HG03196 (cell line): ENCODE results near the gene NT5M.
"Not testable (repeated sequence)": the region's sequence is repeated elsewhere in the genome, so short reads cannot be mapped to it uniquely, and the experiment has no call there.

Experiments
- ATAC-seq: cut with Tn5 transposase; IDR thresholded peaks from one replicate; pipeline ENCODE4 v1.9.1; 2021; ENCODE audit not compliant: unreplicated experiment

Gene NT5M

GRCh38 chr17:17303010-17303846, at the start of gene NT5M:
Gene NT5M (plus strand): TSS chr17:17303373. CDS start chr17:17303551, 178 bp downstream.
- ATAC-seq = peak; percentile 40

- no peak for ATAC-seq
These were observed 49.8 kb upstream of the NT5M start for GRCh38 chr17:17253406-17253805.

GRCh38 chr17:17254036-17254435, 49.1 kb upstream of the NT5M start:
- ATAC-seq = no peak

GRCh38 chr17:17255689-17256088, 47.5 kb upstream of the NT5M start:
- ATAC-seq = not testable (repeated sequence)

GRCh38 chr17:17256316-17256715, 46.9 kb upstream of the NT5M start:
- ATAC-seq = no peak

GRCh38 chr17:17258011-17258410, 45.2 kb upstream of the NT5M start:
- ATAC-seq = no peak

- ATAC-seq = no peak
These were observed 44.2 kb upstream of the NT5M start for GRCh38 chr17:17258998-17259397.

GRCh38 chr17:17264430-17264829, 38.7 kb upstream of the NT5M start:
- ATAC-seq = no peak

- ATAC-seq = no peak
These were observed 33.0 kb upstream of the NT5M start for GRCh38 chr17:17269926-17270773.

GRCh38 chr17:17275971-17276370, 27.2 kb upstream of the NT5M start:
- no peak for ATAC-seq

GRCh38 chr17:17277431-17277830, 25.7 kb upstream of the NT5M start:
- not testable (repeated sequence) for ATAC-seq

GRCh38 chr17:17279316-17279715, 23.9 kb upstream of the NT5M start:
- no peak for ATAC-seq

GRCh38 chr17:17280613-17281549, 22.3 kb upstream of the NT5M start, which contains the start of gene COPS3:
Gene COPS3 (minus strand): TSS chr17:17281246. CDS start chr17:17281186, 60 bp downstream.
- ATAC-seq = peak; percentile 89

GRCh38 chr17:17285951-17286350, 17.2 kb upstream of the NT5M start:
- no peak for ATAC-seq

GRCh38 chr17:17289086-17289485, 14.1 kb upstream of the NT5M start:
- ATAC-seq = no peak

GRCh38 chr17:17289701-17290100, 13.5 kb upstream of the NT5M start:
- ATAC-seq = no peak

GRCh38 chr17:17295141-17295540, 8.0 kb upstream of the NT5M start:
- no peak for ATAC-seq

GRCh38 chr17:17297217-17297616, 6.0 kb upstream of the NT5M start:
- no peak for ATAC-seq

- no peak for ATAC-seq
These were observed 5.1 kb upstream of the NT5M start for GRCh38 chr17:17298108-17298507.

GRCh38 chr17:17300624-17301568, 2.3 kb upstream of the NT5M start:
- ATAC-seq = peak; percentile 27
